ENCODE data around the gene PRKCE.

Gene PRKCE

DNA sequence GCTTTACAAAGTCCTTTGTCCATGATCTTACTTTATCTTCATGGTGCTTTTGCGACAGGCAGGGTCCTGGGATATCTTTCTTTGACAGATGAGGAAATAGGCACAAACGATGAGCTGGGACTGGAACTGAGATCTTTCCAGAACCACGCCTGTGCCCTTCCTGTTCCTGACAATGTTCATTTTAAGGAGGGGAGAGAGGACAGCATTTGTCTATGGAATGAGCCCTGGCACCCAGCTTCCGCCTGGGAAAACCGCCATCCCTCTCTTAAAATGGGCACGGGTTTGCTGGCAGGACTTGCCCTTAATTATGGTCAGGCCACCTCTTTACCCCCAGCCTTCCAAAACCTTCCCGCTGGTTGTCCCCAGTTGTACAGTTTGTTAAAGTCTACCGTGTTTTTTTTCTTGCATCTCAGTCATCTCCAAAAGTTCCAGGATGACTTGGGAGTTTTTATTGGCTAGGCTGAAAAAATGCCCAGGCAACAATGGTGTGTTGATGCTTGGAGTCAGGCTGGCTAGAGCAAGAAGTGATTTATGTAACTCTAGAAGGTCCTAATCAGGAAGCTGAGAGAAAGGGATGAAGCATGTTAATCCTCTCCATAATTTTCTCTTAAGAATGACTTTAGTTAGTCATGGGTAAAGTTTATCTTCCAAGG lies 380.8 kb downstream of the PRKCE start:
- DNase-seq = no peak

DNA sequence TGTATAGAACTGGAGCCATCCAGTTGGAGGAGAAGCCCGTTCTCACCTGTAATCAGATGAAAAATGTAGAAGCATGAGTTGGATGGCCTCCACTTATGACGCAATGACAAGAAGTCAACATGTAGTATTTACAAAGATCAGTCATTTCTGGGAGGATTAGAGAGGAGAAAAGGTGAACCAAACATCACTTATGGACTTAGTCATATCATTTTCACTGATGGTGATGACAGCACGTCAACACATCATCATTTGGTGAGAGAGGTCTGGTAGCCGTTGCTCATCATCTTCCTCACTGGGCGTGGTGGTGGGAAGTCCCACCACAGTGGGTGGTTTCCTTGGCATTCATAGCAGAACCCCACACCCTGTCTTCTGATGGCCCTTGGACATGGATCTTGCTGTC lies 381.5 kb downstream of the PRKCE start:
- DNase-seq = no peak

DNA sequence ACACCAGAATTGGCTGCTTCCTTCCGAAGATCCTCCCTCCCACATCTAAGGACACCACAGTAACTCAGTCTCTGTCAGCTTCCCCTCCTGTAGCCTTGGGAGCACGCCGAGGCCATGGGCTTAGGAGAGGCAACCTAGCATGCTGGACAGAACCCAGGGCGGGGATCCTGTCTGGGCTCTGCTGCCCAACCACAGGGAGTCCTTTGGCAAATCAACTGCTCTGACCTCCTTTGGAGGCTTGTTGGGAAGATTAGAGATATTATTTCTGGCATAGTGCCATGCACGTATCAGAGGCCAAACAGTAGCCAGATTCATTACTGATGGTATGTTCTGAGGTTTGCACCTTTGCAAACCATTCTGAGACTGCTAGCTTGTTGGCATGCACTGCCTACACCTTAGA lies 383.1 kb downstream of the PRKCE start:
- DNase-seq = no peak

GRCh38 chr2:46036929-46037328 lies 385.5 kb downstream of the PRKCE start:
- no peak for DNase-seq

GRCh38 chr2:46039543-46040303 lies 388.2 kb downstream of the PRKCE start:
- no peak for DNase-seq

DNA sequence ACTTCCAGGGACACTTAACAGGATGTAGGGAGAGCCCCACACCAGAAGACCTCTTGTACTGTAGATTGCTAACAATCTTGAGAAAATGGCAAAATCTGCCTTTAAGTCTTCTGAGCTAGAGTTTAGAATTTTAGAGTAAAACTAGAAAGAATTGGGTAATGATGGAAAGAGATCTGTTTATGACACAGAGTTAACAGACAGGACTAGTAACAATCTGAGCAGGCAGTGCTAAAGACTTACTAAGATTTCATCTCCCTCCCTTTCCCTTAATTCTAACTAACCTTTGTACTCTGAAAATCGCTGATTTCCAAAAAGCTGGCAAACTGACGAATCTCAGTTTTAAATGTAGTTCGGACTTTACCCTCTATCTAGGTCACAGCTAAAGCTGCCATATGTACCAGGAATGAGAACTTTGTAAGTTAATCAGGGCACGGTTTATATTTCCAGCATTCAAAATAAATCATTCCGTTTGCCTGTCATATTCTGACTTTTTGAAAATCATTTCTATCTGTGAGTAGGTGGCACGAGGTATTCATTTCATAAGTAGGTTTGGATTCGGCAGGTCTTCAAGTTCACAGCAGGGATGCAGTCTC lies 389.2 kb downstream of the PRKCE start:
- DNase-seq = no peak

- no peak for DNase-seq
Measured at GRCh38 chr2:46041434-46041833, 390.0 kb downstream of the PRKCE start.

DNA sequence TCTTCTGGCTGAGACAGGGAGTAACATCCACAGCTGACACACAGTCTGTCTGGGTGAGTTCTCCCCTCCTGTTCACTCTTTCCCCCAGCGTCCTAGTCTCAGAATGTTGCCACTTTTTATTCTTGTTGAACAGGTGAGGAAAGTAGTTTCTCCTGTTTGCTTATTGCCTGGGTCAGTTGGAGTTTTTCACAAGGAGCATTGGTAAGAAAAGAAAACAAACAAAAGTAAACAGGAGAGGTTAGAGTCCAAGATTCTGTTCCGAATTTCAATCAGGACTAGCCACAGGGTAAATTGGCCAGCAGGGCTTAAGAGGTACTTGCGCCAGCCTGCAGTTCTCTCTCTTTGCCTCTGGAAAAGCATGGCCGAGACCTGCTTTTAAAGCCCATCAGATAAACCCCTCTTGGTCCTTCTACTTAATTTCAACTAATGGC lies 390.7 kb downstream of the PRKCE start:
- no peak for DNase-seq

DNA sequence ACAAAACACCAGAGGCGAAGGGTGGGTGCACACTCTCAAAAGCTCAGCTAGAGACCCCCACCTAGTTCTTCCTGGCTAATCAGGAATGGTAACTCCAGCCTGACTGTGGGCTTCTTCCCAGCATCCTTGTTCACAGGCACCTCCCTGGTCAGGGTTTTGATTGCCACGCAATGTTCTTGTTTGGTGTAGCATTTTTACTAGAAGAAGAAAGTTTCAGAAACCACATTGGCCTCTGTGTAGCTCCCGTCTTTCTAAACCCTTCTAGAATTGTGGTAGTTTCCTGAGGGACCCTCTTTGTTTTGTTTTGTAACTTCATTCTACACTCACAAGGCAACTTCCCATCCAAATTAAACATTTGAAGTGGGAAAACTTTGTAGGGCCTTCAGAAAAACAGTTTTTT lies 391.2 kb downstream of the PRKCE start:
- DNase-seq = no peak

DNA sequence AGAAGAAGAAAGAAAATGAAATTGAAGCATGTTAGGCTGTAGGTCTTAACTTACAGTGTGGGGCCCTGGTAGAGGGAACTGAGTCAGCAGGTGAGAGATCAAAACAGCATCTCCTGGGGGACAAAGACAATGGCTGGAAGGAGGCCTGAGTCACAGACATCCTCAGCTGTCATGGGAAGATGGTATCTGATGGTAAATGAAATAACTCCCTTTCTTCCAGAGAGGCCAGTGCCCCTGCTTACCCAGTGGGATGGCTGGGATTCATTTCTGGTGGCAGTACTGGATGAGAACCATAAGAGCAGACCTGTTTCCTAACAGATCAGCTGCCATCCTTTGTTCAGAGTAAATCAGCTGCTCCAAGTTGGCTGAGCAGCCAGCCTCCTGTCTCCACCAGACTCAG lies 394.4 kb downstream of the PRKCE start:
- DNase-seq = no peak

DNA sequence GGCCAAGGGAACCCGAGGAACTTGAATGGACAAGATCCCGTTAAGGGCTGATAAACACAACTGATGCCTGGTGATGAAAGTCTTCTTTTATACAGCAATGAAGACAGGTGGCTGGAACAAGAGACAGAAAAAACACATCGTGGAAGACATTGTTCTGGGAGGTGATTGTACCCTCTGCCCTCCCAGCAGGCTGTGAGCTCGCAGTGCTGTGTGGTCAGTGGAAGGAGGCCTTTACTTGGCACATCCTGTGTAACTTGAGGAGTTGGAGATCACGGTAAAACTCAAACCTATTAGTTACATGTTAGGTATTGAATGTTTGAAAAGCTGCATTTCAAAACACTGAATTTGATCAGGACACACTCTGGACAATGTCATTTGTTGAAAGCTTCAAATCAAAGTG lies 395.8 kb downstream of the PRKCE start:
- no peak for DNase-seq

- no peak for DNase-seq
Measured at GRCh38 chr2:46048693-46049092, 397.2 kb downstream of the PRKCE start.

DNA sequence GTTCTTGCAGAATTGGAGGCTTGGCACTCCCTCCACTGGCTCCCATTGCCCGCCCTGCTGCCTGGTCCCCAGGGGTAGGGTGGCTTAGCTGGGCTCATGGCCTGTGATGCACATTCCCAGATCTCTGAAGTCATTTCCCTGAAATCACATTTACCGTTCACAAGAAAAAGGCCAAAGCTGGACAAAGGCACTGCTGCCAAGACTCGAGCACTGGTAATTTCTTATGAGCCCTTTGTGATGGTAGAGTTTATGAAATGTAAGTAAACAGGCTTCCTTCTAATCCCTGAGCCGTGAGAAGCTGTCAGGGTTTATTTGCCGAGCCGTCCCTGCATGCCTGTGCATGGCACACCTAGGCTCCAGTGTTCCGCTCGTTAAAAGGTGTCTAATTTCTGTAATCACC lies 398.6 kb downstream of the PRKCE start:
- DNase-seq = no peak

GRCh38 chr2:46050489-46050888 lies 399.0 kb downstream of the PRKCE start:
- no peak for DNase-seq

GRCh38 chr2:46051085-46051484 lies 399.6 kb downstream of the PRKCE start:
- DNase-seq = no peak

DNA sequence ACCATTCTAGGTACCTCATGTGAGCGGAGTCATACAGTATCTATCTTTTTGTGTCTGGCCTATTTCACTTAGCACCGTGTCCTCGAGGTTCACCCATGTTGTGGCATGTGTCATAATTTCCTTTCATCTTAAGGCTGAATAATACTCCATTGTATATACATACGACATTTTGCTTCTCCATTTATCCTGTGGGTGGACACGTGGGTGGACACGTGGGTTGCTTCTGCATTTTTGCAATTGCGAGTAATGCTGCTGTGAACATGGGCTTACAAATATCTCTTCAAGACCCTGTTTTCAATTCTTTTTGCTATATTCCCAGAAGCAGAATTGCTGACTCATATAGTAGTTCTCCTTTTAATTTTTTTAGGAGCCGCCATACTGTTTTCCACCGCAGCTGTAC lies 402.1 kb downstream of the PRKCE start:
- no peak for DNase-seq

DNA sequence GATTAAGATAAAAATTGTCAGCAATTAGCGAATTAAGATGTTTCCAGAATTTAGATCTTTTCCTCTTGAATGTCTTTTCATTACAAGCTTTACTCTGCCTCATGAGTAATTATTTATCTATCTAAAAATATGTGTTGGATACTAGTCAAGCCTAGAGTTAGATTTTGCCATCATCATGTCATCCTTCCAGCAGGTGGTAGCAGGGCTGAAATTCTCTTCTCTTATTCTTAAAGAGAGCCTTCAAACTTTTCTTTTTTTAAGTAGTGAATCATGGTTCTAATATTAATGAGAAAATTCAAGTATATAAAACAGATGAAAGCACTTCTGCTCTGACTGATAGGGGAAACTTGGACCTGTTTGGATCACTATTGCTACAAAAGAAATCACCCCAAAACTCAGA lies 405.1 kb downstream of the PRKCE start:
- no peak for DNase-seq

- no peak for DNase-seq
Measured at GRCh38 chr2:46058140-46058539, 406.7 kb downstream of the PRKCE start.

DNA sequence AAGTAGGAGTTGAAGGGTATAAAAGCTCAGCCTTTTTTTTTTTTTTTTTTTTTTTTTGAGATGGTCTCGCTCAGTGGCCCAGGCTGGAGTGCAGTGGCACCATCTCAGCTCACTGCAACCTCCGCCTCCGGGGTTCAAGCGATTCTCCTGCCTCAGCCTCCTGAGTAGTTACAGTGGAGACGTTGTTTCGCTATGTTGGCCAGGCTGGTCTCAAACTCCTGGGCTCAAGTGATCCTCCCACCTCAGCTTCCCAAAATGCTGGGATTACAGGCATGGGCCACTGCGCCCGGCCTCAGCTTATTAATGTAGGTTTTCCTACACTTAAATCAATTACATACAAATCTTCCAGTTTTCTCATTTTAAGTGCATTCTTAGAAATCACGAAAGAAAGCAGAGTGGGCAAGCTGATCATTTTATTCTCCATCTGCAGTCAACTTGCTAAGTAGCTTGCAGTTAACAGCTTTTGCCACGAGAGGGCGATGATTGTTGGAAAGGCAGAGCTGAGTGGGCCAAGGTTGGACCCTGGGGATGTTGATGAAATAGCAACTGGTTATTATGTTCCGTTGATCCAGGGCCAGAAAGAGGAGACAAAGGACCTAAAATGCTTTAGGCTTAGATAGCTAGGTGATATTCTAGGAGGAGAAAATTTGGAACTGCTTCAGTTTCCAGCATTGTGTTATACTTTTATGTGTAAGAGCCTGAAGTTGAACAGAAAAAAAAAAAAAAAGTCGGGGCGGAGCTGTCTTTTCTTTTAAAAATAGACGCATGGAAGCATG lies 411.4 kb downstream of the PRKCE start:
- peak; percentile 65 for DNase-seq

DNA sequence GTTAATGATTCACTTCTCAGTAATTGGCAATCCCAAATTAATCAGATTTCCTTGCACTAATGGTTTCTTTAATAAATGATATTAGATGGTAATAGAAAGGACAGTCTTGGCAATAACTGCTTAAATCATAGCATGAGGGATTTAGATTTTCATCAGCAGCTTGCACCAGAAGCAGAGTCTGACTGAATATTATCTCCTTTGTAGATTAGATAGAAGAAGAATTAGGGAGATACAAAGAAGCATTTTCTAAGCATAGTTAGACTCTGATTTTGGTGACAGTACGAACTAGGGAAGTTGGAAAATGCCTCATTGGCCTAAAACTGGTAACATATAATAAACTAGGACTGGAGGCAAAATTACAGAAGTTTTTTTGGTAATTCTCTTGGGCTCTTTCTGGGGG lies 412.9 kb downstream of the PRKCE start:
- no peak for DNase-seq

GRCh38 chr2:46065152-46065551 lies 413.7 kb downstream of the PRKCE start:
- no peak for DNase-seq

GRCh38 chr2:46066116-46066515 lies 414.6 kb downstream of the PRKCE start:
- DNase-seq = no peak

- DNase-seq = no peak
Measured at GRCh38 chr2:46066601-46067000, 415.1 kb downstream of the PRKCE start.

GRCh38 chr2:46067062-46067461 lies 415.6 kb downstream of the PRKCE start:
- no peak for DNase-seq
